CD8-positive, alpha-beta memory T cell (primary cell): Measurements from ENCODE around the gene ATRNL1. TPM values are rescaled to one million over a fixed set of nuclear protein-coding genes. Genes with fewer than 3 reads are reported as not detected.

Experiments used
- CTCF ChIA-PET: fragments of 350-600 bp; sonication (Branson Sonifier 250); formaldehyde crosslinking; loops from one replicate; lab custom pipeline; 2021; ENCODE audit warnings: antibody characterized with exemption; lab: Charles Lee
- POLR2A ChIA-PET: fragments of 350-600 bp; sonication (Branson Sonifier 250); formaldehyde crosslinking; loops from one replicate; lab custom pipeline; 2021; ENCODE audit warnings: antibody characterized with exemption; lab: Charles Lee
- DNase-seq, 5 donors: peaks; one replicate each; pipeline versions ENCODE4 v3.0.0 to v3.0.0-alpha.2; 2020 to 2022; ENCODE audit warnings: mixed read lengths in 1 of 5
- H3K27ac ChIP-seq: one replicate; pipeline ENCODE4 v1.7.0; 2013; ENCODE audit warnings: low read depth, mild to moderate bottlenecking, low read length, moderate library complexity
- H3K27me3 ChIP-seq: 2 replicates; pipeline ENCODE4 v1.7.0; 2013; ENCODE audit warnings: low read length, mild to moderate bottlenecking; ENCODE audit not compliant: insufficient read depth, poor library complexity, severe bottlenecking
- H3K36me3 ChIP-seq: 2 replicates; pipeline ENCODE4 v1.7.0; 2013; ENCODE audit warnings: mild to moderate bottlenecking, low read length, moderate library complexity; ENCODE audit not compliant: insufficient read depth
- H3K4me1 ChIP-seq: 2 replicates; pipeline ENCODE4 v1.7.0; 2013; ENCODE audit warnings: mild to moderate bottlenecking, low read length, moderate library complexity; ENCODE audit not compliant: insufficient read depth
- H3K4me3 ChIP-seq: 2 replicates; pipeline ENCODE4 v1.7.0; 2013; ENCODE audit warnings: mild to moderate bottlenecking, low read length
- H3K9me3 ChIP-seq: 2 replicates; pipeline ENCODE4 v1.7.0; 2013; ENCODE audit warnings: mild to moderate bottlenecking, low read length
- H3K27ac Mint-ChIP-seq, 8 donors: one replicate each; pipeline ENCODE4 v1.8.0; 2020 to 2021; ENCODE audit warnings: mixed read lengths in 8 of 8, mild to moderate bottlenecking in 6 of 8, inconsistent platforms in 3 of 8, moderate library complexity in 3 of 8
- H3K27me3 Mint-ChIP-seq, 2 donors: one replicate each; pipeline ENCODE4 v1.8.0; 2020 to 2021; ENCODE audit warnings: mixed read lengths in 2 of 2, mild to moderate bottlenecking in 1 of 2, moderate library complexity in 1 of 2
- H3K36me3 Mint-ChIP-seq, 3 donors: one replicate each; pipeline ENCODE4 v1.8.0; 2020 to 2021; ENCODE audit warnings: mixed read lengths in 3 of 3, inconsistent platforms in 1 of 3, mild to moderate bottlenecking in 1 of 3
- H3K4me1 Mint-ChIP-seq, 3 donors: one replicate each; pipeline ENCODE4 v1.8.0; 2020 to 2021; ENCODE audit warnings: mixed read lengths in 3 of 3, inconsistent platforms in 1 of 3, mild to moderate bottlenecking in 1 of 3
- H3K4me3 Mint-ChIP-seq, 7 donors: one replicate each; pipeline ENCODE4 v1.8.0; 2020 to 2021; ENCODE audit warnings: mixed read lengths in 7 of 7, mild to moderate bottlenecking in 6 of 7, moderate library complexity in 4 of 7, inconsistent platforms in 2 of 7
- H3K9me3 Mint-ChIP-seq, 5 donors: one replicate each; pipeline ENCODE4 v1.8.0; 2020 to 2022; ENCODE audit warnings: mixed read lengths in 5 of 5, mild to moderate bottlenecking in 3 of 5, moderate library complexity in 2 of 5, inconsistent platforms in 1 of 5
- polyA plus RNA-seq: library from polyadenylated mRNA; unstranded; fragments of 300-500 nt; fragmentation: Illumina TruSeq; gene quantifications from one replicate; pipeline ENCODE4 v1.2.3, GENCODE V29; 2021
- total RNA-seq, 2 experiments: library from RNA; stranded (reverse); gene quantifications; one replicate each; pipeline ENCODE4 v1.2.3, GENCODE V29; 2021

The ATRNL1 gene
- total and polyA plus RNA-seq, 3 experiments from 2014 or later, result not detected

- ChIA-PET POLR2A (no interaction called here), CTCF (no interaction called here)
- Histone ChIP-seq H3K9me3 (no peaks in the 10 kb centered on the region), H3K4me3 (no peak overlapping the region), H3K4me1 (no peaks in the 10 kb centered on the region), H3K27ac (no peak overlapping the region), H3K36me3 (no peaks in the 10 kb centered on the region), H3K27me3 (no peaks in the 10 kb centered on the region)
- Mint-ChIP-seq H3K9me3 (peaks cover 2 to 17% (median 5%) of the 10 kb centered on the region in 5 donors), H3K4me3 (no peak overlapping the region), H3K36me3 (no peaks in the 10 kb centered on the region), H3K4me1 (no peaks in the 10 kb centered on the region), H3K27me3 (peaks cover 0 to 2% of the 10 kb centered on the region in 2 donors), H3K27ac (no peak overlapping the region)
- no peak for DNase-seq
Observed at GRCh38 chr10:115935731-115936130, 842.6 kb downstream of the ATRNL1 start.

- H3K27ac Mint-ChIP-seq, result no peak overlapping the region
- Histone ChIP-seq H3K27me3 (no peaks in the 10 kb centered on the region), H3K36me3 (no peaks in the 10 kb centered on the region), H3K9me3 (no peaks in the 10 kb centered on the region), H3K4me3 (no peak overlapping the region), H3K4me1 (no peaks in the 10 kb centered on the region), H3K27ac (no peak overlapping the region)
- peaks cover 0 to 2% of the 10 kb centered on the region in 2 donors for H3K27me3 Mint-ChIP-seq
- no peak overlapping the region for H3K4me3 Mint-ChIP-seq
- CTCF ChIA-PET, result no interaction called here
- DNase-seq, result no peak
- peaks cover 0 to 17% (median 5%) of the 10 kb centered on the region in 5 donors for H3K9me3 Mint-ChIP-seq
- H3K4me1 Mint-ChIP-seq, result no peaks in the 10 kb centered on the region
- POLR2A ChIA-PET, result no interaction called here
- no peaks in the 10 kb centered on the region for H3K36me3 Mint-ChIP-seq
Observed at GRCh38 chr10:115936926-115937767, 844.0 kb downstream of the ATRNL1 start.

GRCh38 chr10:115937768-115938056, 844.5 kb downstream of the ATRNL1 start:
- H3K27ac Mint-ChIP-seq, result no peak overlapping the region
- CTCF ChIA-PET, result no interaction called here
- H3K9me3 Mint-ChIP-seq, result peaks cover 0 to 17% (median 5%) of the 10 kb centered on the region in 5 donors
- no peaks in the 10 kb centered on the region for H3K4me1 ChIP-seq
- POLR2A ChIA-PET, result no interaction called here
- H3K4me1 Mint-ChIP-seq, result no peaks in the 10 kb centered on the region
- H3K36me3 ChIP-seq, result no peaks in the 10 kb centered on the region
- H3K9me3 ChIP-seq, result no peaks in the 10 kb centered on the region
- H3K27me3 Mint-ChIP-seq, result peaks cover 0 to 2% of the 10 kb centered on the region in 2 donors
- no peak overlapping the region for H3K4me3 ChIP-seq
- DNase-seq, result no peak
- no peak overlapping the region for H3K27ac ChIP-seq
- no peaks in the 10 kb centered on the region for H3K27me3 ChIP-seq
- H3K4me3 Mint-ChIP-seq, result no peak overlapping the region
- H3K36me3 Mint-ChIP-seq, result no peaks in the 10 kb centered on the region

- H3K27me3 Mint-ChIP-seq, result peaks cover 0 to 2% of the 10 kb centered on the region in 2 donors
- CTCF ChIA-PET, result no interaction called here
- DNase-seq, result no peak
- Histone ChIP-seq H3K9me3 (no peaks in the 10 kb centered on the region), H3K27ac (no peak overlapping the region), H3K27me3 (no peaks in the 10 kb centered on the region), H3K4me3 (no peak overlapping the region), H3K4me1 (no peaks in the 10 kb centered on the region), H3K36me3 (no peaks in the 10 kb centered on the region)
- POLR2A ChIA-PET, result no interaction called here
- no peak overlapping the region for H3K27ac Mint-ChIP-seq
- H3K4me1 Mint-ChIP-seq, result no peaks in the 10 kb centered on the region
- no peaks in the 10 kb centered on the region for H3K36me3 Mint-ChIP-seq
- H3K4me3 Mint-ChIP-seq, result no peak overlapping the region
- H3K9me3 Mint-ChIP-seq, result peaks cover 0 to 17% (median 5%) of the 10 kb centered on the region in 5 donors
Observed at GRCh38 chr10:115939101-115939854, 846.1 kb downstream of the ATRNL1 start.

GRCh38 chr10:115941361-115941771, 848.2 kb downstream of the ATRNL1 start:
- H3K36me3 ChIP-seq, result no peaks in the 10 kb centered on the region

GRCh38 chr10:115942101-115942500, 848.9 kb downstream of the ATRNL1 start:
- Histone ChIP-seq H3K27me3 (no peaks in the 10 kb centered on the region), H3K4me3 (no peak overlapping the region), H3K36me3 (no peaks in the 10 kb centered on the region), H3K4me1 (no peaks in the 10 kb centered on the region), H3K27ac (no peak overlapping the region), H3K9me3 (no peaks in the 10 kb centered on the region)
- Mint-ChIP-seq H3K4me3 (no peak overlapping the region), H3K27ac (no peak overlapping the region), H3K4me1 (no peaks in the 10 kb centered on the region), H3K9me3 (peaks cover 0 to 15% (median 2%) of the 10 kb centered on the region in 5 donors), H3K27me3 (no peaks in the 10 kb centered on the region), H3K36me3 (no peaks in the 10 kb centered on the region)
- ChIA-PET POLR2A (no interaction called here), CTCF (interaction anchor here (0.6 kb wide), 1 partner anchor 135 kb away, joined by 3 read pairs; no protein-coding TSS in a partner anchor)
- DNase-seq, result no peak

More at GRCh38 chr10:115941361-115941771, 848.2 kb downstream of the ATRNL1 start:
- DNase-seq, result no peak
- Histone ChIP-seq H3K4me3 (no peak overlapping the region), H3K27me3 (no peaks in the 10 kb centered on the region), H3K4me1 (no peaks in the 10 kb centered on the region), H3K27ac (no peak overlapping the region), H3K9me3 (no peaks in the 10 kb centered on the region)
- POLR2A ChIA-PET, result no interaction called here
- no peaks in the 10 kb centered on the region for H3K36me3 Mint-ChIP-seq
- H3K4me1 Mint-ChIP-seq, result no peaks in the 10 kb centered on the region
- H3K9me3 Mint-ChIP-seq, result peaks cover 0 to 15% (median 2%) of the 10 kb centered on the region in 5 donors
- no peak overlapping the region for H3K4me3 Mint-ChIP-seq
- no peak overlapping the region for H3K27ac Mint-ChIP-seq
- H3K27me3 Mint-ChIP-seq, result no peaks in the 10 kb centered on the region
- CTCF ChIA-PET, result interaction anchor here (0.6 kb wide), 1 partner anchor 135 kb away, joined by 3 read pairs; no protein-coding TSS in a partner anchor

- Mint-ChIP-seq H3K4me1 (no peaks in the 10 kb centered on the region), H3K36me3 (no peaks in the 10 kb centered on the region), H3K4me3 (no peak overlapping the region), H3K9me3 (peaks cover 0 to 6% (median 5%) of the 10 kb centered on the region in 5 donors), H3K27ac (no peak overlapping the region), H3K27me3 (no peaks in the 10 kb centered on the region)
- no peak overlapping the region for H3K27ac ChIP-seq
- no peak overlapping the region for H3K4me3 ChIP-seq
- H3K27me3 ChIP-seq, result no peaks in the 10 kb centered on the region
- no peaks in the 10 kb centered on the region for H3K4me1 ChIP-seq
- ChIA-PET POLR2A (no interaction called here), CTCF (no interaction called here)
- no peaks in the 10 kb centered on the region for H3K36me3 ChIP-seq
- no peaks in the 10 kb centered on the region for H3K9me3 ChIP-seq
- no peak for DNase-seq
Observed at GRCh38 chr10:115944538-115944937, 851.4 kb downstream of the ATRNL1 start.
